RWPE1 (cell line): Measurements from ENCODE around the gene ZNF853.

Experiments
- CTCF ChIA-PET: fragments of 350-600 bp; sonication (Branson Sonifier 250); formaldehyde crosslinking; extraction: SDS; loops from one replicate; lab custom pipeline; 2021; lab: Yijun Ruan, JAX
- POLR2A ChIA-PET: fragments of 400-600 bp; formaldehyde crosslinking; extraction: SDS; loops from one replicate; lab custom pipeline; 2020; ENCODE audit warnings: antibody characterized with exemption; ENCODE audit not compliant: low non-redundant PET; lab: Yijun Ruan, JAX
- DNase-seq: peaks from one replicate; pipeline ENCODE4 v3.0.0; 2012; ENCODE audit warnings: low spot score
- H3K27ac ChIP-seq: fragments of 450-650 bp; 2 replicates; pipeline ENCODE4 v1.5.1; 2017
- CTCF ChIP-seq: fragments of 450-650 bp; conservative IDR thresholded peaks from 2 replicates; pipeline ENCODE4 v1.5.1; 2017; ENCODE audit warnings: low read depth, mild to moderate bottlenecking

The ZNF853 gene

GRCh38 chr7:6614953-6615722 is at the start of gene ZNF853:
ZNF853 (plus strand) TSS chr7:6615610; CDS start chr7:6616175, 565 bp downstream.
- no peak within 1 kb of the TSS for H3K27ac ChIP-seq
- DNase-seq = no peak
- TF ChIP-seq CTCF = no peak
- ChIA-PET POLR2A (no interaction called here), CTCF (interaction anchor here (0.7 kb wide), 1 partner anchor 26 kb away, joined by 3 read pairs; no protein-coding TSS in a partner anchor)

GRCh38 chr7:6565655-6566054 is 49.8 kb upstream of the ZNF853 start:
- POLR2A ChIA-PET = no interaction called here
- no peak for TF ChIP-seq CTCF
- CTCF ChIA-PET = no interaction called here

GRCh38 chr7:6567886-6568285 is 47.5 kb upstream of the ZNF853 start:
- no peak for TF ChIP-seq CTCF
- POLR2A ChIA-PET = no interaction called here
- CTCF ChIA-PET = no interaction called here
- DNase-seq = no peak
- H3K27ac ChIP-seq = no peak overlapping the region

More at GRCh38 chr7:6565655-6566054, 49.8 kb upstream of the ZNF853 start:
- no peak overlapping the region for H3K27ac ChIP-seq
- no peak for DNase-seq

GRCh38 chr7:6571160-6571779 is 44.1 kb upstream of the ZNF853 start:
- ChIA-PET CTCF (interaction anchor here (0.7 kb wide), 1 partner anchor 57 kb away, joined by 6 read pairs; no protein-coding TSS in a partner anchor), POLR2A (interaction anchor here (0.7 kb wide), 1 partner anchor 317 kb away, joined by 4 read pairs; no protein-coding TSS in a partner anchor)
- DNase-seq = no peak
- TF ChIP-seq CTCF = no peak
- H3K27ac ChIP-seq = no peak overlapping the region

- no peak for DNase-seq
- no peak overlapping the region for H3K27ac ChIP-seq
- no peak for TF ChIP-seq CTCF
- POLR2A ChIA-PET = interaction anchor here (0.6 to 0.7 kb wide), 2 partner anchors 16 to 841 kb away, joined by 7 to 9 read pairs; no protein-coding TSS in a partner anchor
- CTCF ChIA-PET = interaction anchor here (0.6 to 1.2 kb wide), 6 partner anchors 17 to 1191 kb away, joined by 3 to 4 read pairs (median 4); no protein-coding TSS in a partner anchor
Observed at GRCh38 chr7:6575281-6576023, 40.0 kb upstream of the ZNF853 start.
